CD4-positive, alpha-beta T cell treated with Interleukin-4 for 4 hours (primary cell): Measurements from ENCODE around the gene FBXL20.
"Not testable (repeated sequence)": the region's sequence is repeated elsewhere in the genome, so short reads cannot be mapped to it uniquely, and the experiment has no call there.

Experiments used
- DNase-seq: peaks from one replicate; pipeline ENCODE4 v3.0.0-alpha.2; 2020

Gene FBXL20

DNA sequence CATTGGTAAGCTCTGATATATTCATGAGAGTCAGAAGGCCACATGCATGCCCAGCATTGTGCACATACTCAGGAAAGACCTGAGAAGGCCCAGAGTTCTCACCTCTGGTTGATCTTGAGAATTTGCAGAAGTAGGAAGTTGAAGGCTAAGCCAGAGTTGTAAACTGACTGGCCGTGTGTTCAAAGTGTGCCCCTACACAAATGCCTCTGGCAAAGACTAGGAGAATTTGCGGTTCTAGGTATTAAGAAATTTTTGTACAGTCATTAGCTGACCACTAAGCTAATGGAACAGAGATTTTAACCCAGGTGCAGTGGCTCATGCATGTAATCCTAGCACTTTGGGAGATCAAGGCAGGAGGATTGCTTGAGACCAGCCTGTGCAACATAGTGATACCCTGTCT lies 25.0 kb downstream of the FBXL20 start:
- DNase-seq = no peak

DNA sequence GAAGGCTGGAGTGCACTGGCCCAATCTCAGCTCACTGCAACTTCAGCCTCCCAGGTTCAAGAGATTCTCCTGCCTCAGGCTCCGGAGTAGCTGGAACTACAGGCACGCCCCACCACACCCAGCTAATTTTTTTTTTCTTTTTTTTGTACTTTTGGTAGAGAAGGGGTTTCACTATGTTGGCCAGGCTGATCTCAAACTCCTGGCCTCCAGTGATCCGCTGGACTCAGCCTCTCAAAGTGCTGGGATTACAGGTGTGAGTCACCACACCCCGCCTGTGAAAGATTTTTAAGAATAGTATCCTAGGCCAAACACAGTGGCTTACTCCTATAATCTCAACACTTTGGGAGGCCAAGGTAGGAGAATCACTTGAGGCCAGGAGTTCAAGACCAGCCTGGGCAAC lies 33.6 kb downstream of the FBXL20 start:
- not testable (repeated sequence) for DNase-seq

- DNase-seq = no peak
Observed at GRCh38 chr17:39365872-39366271, 35.6 kb downstream of the FBXL20 start.

- DNase-seq = no peak
Observed at GRCh38 chr17:39365242-39365641, 36.2 kb downstream of the FBXL20 start.

DNA sequence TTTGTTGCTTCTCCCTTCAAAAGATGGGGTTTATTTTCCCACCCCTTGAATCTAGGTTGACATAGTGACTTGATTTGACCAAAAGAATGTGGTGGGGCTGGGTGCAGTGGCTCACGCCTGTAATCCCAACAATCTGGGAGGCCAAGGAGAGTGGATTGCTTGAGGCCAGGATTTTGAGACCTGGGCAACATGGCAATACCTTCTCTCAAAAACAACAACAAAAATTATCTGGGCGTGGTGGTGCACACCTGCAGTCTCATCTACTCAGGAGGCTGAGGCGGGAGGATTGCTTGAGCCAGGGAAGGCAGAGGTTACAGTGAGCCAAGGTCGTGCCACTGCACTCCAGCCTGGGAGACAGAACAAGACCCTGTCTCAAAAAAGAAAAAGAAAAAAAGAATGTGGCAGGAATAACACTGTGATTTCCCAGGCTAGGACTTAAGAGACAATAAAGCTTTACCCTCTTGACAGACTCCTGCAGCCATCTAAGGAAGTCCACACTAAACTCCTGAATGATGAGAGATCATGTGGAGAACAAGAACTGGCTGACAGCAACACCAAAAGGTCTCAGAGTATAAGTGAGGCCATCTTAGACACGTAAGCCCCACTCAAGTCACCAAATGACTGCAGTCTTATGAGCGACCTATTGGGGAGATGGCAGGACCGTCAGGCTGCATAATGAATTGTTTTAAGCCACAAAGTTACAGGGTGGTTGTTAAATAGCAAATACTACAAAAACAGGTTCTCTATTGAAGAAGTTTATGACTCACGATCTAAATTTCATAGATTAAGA lies 37.0 kb downstream of the FBXL20 start:
- DNase-seq = no peak

GRCh38 chr17:39361064-39361463 lies 40.4 kb downstream of the FBXL20 start:
- no peak for DNase-seq

- no peak for DNase-seq
Observed at GRCh38 chr17:39360537-39360936, 40.9 kb downstream of the FBXL20 start.

DNA sequence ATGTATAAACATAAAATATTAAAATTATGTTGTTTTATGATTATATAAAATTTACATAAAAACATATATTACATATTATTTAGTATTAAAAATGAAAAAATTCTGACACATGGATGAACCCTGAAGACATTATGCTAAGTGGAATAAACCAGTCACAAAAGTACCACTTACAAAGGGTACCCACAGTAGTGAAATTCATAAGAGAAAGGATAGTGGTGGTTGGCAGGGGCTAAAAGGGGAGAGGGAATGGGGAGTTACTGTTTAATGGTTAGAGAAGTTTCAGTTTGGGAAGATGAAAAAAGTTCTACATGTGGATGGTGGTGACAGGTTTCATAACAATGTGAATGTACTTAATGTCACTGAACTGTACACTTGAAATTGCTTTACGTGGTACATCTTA lies 41.4 kb downstream of the FBXL20 start:
- no peak for DNase-seq

DNA sequence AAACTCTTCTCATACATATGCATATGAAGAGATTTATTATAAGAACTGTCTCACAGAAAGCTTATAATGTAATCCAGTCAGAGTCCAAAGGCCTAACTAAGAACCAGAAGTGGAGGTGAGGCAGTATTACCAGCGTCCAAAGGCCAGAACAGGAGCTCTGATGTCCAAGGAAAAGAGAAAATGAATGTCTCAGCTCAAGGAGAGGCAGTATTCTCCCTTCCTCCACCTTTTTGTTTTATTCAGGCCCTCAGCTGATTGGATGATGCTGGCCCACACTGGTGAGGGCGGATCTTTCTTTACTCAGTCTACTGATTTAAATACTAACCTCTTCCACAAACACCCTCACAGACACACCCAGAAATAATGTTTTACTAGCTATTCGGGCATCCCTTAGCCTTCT lies 43.4 kb downstream of the FBXL20 start:
- no peak for DNase-seq

- no peak for DNase-seq
Observed at GRCh38 chr17:39357488-39357887, 43.9 kb downstream of the FBXL20 start.

DNA sequence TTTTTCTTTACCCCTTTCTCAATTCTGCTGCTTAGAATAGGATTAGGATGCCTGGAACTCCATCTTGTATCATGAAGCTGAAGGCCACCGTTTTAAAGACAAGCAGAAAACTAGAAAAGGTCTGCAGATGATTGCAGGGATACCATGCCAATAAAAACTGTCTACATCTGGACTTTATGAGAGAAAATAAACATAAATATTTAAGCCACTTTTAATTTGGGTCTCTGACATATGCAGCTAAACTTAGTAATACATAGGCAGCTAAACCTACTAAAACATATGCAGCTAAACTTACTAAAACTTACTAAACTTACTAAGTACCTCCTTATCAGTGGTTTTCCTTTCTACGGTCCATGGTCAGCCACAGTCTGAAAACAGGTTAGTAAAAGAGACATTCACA lies 48.4 kb downstream of the FBXL20 start:
- DNase-seq = no peak

- DNase-seq = no peak
Observed at GRCh38 chr17:39352511-39352910, 48.9 kb downstream of the FBXL20 start.

DNA sequence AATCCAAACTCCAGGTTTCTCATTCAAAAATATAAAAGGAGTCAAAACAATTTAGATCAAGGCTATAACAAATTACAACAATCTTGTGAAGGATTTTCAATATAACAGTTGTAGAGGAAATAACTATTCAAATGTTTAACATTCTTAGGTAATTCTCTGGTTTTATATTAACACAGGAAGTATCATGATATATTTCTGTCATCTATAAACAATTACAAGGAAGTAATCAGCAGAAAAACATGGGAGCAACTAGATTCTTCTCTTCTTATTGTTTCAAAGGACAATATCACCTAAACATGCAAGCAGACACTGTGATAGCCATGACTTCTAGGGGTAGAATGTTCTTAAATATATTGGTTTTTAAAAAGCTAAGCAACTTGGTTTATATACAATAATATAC lies 49.9 kb downstream of the FBXL20 start:
- DNase-seq = no peak

DNA sequence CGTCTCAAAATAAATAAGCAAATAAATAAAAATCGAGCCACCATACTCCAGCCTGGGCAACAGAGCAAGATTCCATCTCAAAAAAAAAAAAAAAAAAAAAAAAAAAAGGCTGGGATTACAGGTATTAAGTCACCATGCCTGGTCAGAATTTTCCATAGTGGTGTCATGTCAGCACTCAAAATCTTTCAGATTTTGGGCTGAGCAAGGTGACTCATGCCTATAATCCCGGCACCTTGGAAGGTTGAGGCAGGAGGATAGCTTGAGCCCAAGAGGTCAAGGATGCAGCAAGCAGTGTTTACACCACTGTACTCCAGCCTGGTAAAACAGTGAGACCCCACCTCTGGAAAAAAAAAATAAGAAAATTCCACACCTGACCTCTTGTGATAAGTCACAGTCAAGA lies 52.2 kb downstream of the FBXL20 start:
- no peak for DNase-seq

GRCh38 chr17:39346863-39347262 lies 54.6 kb downstream of the FBXL20 start:
- not testable (repeated sequence) for DNase-seq

DNA sequence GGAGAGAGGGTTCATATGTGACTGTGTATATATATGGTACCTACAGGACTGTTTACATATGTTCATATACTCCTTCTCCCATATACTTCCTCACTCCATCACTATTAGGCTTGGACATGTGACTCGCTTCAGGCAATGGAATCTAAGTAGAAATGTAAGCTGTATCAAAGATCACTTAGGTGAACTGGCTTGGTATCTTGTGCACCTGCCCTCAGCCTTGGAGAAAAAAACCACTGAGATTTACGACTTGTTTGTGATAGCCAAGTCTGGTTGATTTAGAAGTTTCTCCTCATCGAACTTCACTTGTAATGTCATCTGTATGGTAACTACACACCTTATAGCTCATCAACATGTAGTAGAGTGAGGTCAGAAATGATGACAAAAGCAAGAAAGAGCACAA lies 59.9 kb downstream of the FBXL20 start:
- DNase-seq = no peak

- no peak for DNase-seq
Observed at GRCh38 chr17:39340731-39341130, 60.7 kb downstream of the FBXL20 start.

DNA sequence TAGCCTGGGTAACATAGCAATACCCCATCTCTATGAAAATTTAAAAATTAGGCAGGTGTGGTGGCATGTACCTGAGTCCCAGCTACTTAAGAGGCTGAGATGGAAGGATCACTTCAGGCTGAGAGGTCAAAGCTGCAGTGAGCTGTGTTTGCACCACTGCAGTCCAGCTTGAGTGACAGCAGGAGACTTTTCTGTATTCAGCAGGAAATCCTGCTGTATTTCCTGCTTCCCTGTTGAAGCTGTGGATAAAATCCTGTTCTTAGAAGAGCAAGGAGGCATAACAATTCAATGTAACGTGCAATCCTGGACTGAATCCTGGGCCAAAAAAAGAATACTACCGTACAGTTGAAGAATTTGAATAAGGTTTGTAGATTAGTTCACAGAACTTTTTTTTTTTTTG lies 62.2 kb downstream of the FBXL20 start:
- no peak for DNase-seq

- not testable (repeated sequence) for DNase-seq
Observed at GRCh38 chr17:39337649-39338048, 63.8 kb downstream of the FBXL20 start.

DNA sequence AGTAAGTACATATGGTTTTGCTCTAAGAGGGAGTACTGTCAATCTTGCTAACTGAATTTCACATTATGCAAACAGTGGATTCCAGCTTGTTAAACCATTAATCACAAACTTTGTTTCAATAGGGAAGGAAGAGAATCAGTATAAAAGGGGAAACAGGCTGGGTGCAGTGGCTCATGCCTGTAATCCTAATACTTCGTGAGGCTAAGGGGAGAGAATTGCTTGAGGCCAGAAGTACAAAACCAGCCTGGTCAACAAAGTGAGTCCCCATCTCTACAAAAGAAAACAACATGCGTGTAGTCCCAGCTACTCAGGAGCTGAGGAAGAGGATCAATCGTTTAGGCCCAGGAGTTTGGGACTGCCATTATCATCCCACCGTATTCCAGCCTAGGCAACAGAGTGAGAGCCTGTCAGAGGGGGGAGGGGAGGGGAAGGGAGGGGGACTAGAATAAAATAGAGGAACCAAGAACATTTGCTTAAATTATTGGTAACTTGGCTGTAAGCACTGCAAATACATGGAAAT lies 65.7 kb downstream of the FBXL20 start:
- peak; percentile 6 for DNase-seq

DNA sequence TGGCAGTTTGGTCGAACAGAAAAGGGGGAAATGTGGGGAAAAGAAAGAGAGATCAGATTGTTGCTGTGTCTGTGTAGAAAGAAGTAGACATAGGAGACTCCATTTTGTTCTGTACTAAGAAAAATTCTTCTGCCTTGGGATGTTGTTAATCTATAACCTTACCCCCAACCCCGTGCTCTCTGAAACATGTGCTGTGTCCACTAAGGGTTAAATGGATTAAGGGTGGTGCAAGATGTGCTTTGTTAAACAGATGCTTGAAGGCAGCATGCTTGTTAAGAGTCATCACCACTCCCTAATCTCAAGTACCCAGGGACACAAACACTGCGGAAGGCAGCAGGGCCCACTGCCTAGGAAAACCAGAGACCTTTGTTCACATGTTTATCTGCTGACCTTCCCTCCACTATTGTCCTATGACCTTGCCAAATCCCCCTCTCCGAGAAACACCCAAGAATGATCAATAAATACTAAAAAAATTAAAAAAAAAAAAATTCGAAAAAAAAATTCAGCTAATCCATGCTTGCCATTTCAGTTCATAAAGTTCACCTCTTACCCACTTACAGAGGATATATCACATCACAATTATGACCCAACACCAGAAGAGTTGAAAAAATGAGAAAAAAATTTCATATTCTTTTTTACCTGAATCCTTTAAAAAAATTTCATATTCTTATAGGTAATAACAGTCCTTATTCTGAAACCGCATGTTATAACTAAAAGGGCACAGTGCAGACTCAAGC lies 67.2 kb downstream of the FBXL20 start:
- DNase-seq = not testable (repeated sequence)

DNA sequence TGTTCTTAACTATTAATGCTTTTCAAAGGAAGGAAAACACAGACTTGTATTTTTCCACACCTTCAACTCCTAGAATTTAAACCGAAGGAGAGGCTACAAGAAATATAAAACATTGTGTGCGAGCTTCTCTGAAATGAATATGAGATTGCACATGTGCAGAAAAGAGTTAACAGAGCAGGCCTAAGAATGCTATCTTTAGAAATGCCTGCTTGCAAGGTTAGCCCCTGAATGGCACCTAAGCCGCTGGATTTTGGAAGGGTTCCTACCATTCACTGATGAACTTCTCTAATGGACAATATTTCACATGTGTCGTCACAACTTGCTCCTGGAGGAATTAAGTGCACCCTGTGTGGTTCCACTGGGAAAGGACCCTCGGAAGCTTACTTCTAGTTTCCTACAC lies 69.3 kb downstream of the FBXL20 start:
- no peak for DNase-seq

DNA sequence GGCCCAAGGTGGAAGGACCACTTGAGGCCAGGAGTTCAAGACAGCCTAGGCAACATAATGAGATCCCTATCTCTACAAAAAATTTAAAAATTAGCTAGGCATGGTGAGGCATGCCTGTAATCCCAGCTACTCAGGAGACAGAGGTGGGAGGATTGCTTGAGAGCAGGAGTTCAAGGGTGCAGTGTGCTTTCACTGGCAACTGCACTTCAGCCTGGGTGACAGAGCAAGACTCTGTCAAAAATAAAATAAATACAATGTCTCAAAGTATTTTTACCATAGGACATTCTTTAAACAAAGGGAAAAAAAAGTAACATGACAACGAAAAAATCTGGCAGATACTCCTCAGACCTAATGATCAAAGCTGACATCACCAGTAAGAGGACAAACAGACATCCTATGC lies 72.6 kb downstream of the FBXL20 start:
- DNase-seq = no peak

- no peak for DNase-seq
Observed at GRCh38 chr17:39327109-39327508, 74.3 kb downstream of the FBXL20 start.
